Epithelial cell of esophagus (primary cell): ENCODE measurements around the gene STAT6.
A peak's percentile ranks its signal among the peaks of the same experiment; 100 is the strongest.

Experiments
- DNase-seq: peaks from one replicate; pipeline ENCODE4 v3.0.0; 2010; ENCODE audit warnings: low read depth
- H3K4me3 ChIP-seq: 2 replicates; pipeline ENCODE4 v1.5.1; 2011; ENCODE audit warnings: mild to moderate bottlenecking, low read length, control low read depth
- TF ChIP-seq, protein P1 (sequence below): IDR thresholded peaks from 2 replicates; pipeline ENCODE4 v1.5.1; 2011; ENCODE audit warnings: low read depth, mild to moderate bottlenecking, low read length, control low read depth, inconsistent platforms; ENCODE audit not compliant: insufficient read depth; ENCODE audit errors: missing control alignments

Gene STAT6

DNA sequence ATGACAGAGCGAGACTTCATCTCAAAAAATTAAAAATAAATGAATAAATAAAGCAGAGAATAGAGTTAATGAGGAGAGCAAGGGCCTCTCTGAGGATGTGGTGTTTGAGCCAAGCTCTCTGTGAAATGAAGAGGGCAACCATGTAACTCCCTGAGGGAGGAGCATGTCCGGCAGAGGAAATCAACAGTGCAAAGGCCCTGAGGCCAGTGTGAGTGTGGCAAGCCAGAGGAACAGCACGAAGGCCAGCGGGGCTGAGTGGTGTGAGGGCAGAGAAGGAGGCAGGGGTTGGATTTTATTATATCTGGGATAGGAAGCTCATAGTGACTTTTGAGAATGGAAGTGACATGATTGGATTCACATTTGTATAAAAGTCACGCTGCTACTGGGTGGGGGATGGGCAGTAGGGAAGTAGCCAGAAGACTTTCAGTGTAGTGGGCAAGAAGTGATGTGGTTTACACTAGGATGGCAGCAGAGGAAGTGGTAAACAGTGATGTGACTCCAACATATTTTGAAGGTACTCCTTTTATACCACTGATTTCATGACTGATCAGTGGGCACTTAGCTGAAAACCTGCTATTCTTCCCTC, 46.5 kb upstream of the STAT6 start:
- DNase-seq: no peak
- TF ChIP-seq, protein P1, sequence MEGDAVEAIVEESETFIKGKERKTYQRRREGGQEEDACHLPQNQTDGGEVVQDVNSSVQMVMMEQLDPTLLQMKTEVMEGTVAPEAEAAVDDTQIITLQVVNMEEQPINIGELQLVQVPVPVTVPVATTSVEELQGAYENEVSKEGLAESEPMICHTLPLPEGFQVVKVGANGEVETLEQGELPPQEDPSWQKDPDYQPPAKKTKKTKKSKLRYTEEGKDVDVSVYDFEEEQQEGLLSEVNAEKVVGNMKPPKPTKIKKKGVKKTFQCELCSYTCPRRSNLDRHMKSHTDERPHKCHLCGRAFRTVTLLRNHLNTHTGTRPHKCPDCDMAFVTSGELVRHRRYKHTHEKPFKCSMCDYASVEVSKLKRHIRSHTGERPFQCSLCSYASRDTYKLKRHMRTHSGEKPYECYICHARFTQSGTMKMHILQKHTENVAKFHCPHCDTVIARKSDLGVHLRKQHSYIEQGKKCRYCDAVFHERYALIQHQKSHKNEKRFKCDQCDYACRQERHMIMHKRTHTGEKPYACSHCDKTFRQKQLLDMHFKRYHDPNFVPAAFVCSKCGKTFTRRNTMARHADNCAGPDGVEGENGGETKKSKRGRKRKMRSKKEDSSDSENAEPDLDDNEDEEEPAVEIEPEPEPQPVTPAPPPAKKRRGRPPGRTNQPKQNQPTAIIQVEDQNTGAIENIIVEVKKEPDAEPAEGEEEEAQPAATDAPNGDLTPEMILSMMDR: no peak
- H3K4me3 ChIP-seq: no peak overlapping the region

DNA sequence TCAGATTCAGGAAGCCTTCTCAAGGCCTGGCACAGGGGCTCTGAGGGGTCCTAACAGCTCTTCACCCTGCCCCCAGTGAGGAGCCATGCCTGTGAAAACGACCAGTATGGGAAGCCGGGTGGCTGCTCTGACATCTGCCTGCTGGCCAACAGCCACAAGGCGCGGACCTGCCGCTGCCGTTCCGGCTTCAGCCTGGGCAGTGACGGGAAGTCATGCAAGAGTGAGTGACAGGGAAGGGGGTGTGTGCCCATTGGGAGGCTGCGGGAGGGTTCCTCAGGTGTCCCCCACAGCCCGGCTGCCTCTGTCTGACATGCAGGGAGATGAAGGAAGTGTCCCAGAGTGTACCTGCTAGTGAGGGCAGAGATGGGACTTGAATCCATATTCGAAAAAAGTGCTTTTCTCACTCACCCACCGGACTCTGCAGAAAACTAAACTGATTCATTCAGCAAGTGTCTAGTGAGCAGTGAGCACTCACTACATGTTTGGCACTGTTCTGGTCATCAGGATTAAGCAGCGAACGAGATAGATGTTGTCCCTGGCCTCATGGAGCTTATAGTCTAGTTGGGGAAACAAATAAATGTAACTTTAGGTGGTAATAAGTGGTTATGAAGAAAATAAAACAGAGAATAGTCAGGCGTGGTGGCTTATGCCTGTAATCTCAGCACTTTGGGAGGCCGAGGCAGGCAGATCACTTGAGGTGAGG, 45.7 kb upstream of the STAT6 start:
- no peak for DNase-seq
- TF ChIP-seq, protein P1: no peak
- H3K4me3 ChIP-seq: no peak overlapping the region

DNA sequence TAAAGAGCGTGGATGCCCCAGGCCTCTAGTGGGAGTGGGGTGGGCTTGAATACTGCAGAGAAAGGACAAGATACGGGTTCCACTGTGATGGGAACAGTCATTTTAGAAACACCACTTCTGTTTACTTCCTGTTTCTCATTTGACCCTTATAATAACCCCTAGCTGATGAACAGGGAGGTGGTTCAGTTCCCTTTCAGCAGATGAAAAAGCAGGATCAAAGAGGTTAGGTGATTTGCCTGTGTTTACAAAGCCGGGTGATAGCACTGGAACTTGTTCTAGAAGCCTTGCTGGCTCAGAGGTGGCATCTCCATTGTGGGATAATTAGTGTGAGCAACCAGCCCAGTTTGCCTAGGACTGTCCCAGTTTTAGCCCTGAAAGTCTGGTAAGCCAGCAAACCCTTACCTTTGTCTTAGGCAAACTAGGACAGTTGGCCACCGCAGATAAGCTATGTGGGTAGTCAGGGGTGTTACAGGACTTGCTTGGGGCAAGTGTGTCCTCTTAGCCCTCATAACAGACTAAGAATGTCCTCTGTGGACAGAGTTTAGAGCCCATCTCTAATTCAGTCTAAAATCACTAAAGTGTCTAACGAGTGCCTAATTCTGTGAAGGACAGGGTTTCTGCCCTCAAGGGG, 43.8 kb upstream of the STAT6 start:
- H3K4me3 ChIP-seq: no peak overlapping the region
- TF ChIP-seq, protein P1: no peak
- no peak for DNase-seq

DNA sequence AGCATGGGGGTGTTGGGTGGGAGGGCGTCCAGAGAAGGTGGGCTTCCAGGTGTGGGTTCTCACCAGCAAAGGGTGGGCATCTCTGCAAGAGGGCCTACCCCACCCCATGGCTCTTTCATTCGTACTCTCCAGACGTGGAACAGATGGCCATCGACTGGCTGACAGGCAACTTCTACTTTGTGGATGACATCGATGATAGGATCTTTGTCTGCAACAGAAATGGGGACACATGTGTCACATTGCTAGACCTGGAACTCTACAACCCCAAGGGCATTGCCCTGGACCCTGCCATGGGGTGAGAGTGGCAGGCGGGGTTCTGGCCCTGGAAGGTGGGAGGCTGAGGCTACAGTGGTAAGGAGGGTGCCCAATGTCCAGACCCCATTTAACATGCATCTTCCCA, 42.9 kb upstream of the STAT6 start:
- no peak for DNase-seq
- TF ChIP-seq, protein P1: no peak
- H3K4me3 ChIP-seq: no peak overlapping the region

DNA sequence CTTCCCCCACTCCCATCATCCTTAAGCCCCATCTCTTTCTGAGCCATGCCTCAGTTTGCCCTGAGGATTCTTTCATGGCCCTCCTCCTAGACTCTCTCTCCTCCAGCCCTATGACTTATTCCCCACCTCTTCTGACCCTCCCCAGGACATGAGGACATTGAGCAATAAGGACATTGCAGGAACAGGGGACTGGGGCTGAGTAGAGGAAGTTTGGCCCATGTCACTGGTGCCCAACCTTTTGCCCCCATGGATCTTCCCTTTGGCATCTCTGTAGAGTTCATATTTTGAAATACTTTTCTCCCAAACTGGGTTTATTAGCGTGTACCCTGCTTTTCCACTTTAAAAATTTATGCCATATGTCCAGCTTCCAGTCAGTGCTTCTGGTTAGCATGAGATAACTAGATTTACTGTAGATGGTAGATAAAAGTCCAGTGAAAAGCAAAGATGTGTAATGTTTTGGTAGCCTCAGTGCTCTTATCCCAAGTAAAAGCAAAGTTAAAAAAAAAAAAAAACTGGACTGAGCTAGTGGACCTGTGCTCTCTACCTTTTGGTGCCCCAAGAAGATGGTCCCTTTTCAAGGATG, 42.3 kb upstream of the STAT6 start:
- H3K4me3 ChIP-seq: no peak overlapping the region
- DNase-seq: no peak
- TF ChIP-seq, protein P1: no peak

DNA sequence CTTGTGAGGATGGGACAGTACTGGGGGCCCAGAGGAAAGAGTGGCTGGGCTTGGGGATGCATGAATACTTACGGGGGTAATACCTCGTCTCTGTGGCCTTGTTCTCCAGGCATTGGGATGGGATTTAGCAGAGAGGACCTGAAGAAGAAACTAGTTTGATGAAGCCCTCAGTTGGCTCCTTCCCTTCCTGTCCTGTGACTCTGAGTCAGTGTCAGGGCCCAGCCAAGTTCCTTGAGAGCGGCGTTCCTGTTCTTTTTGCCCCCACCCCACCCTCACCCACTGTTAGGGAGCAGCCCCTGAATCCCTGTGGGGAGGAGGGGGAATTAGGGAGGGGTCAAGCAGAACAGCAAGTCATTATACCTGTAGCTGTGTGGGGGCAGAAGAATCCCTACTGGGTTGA, 41.5 kb upstream of the STAT6 start:
- TF ChIP-seq, protein P1: no peak
- no peak overlapping the region for H3K4me3 ChIP-seq
- peak; percentile 35 for DNase-seq
